ENCODE results near the gene NFYB. TPM values are rescaled to one million over a fixed set of nuclear protein-coding genes. Genes with fewer than 3 reads are reported as not detected.

The NFYB gene
- total and polyA plus RNA-seq, 8 donors: 25.0 to 93.6 (median 80.7) TPM

- TF ChIP-seq, protein P1, sequence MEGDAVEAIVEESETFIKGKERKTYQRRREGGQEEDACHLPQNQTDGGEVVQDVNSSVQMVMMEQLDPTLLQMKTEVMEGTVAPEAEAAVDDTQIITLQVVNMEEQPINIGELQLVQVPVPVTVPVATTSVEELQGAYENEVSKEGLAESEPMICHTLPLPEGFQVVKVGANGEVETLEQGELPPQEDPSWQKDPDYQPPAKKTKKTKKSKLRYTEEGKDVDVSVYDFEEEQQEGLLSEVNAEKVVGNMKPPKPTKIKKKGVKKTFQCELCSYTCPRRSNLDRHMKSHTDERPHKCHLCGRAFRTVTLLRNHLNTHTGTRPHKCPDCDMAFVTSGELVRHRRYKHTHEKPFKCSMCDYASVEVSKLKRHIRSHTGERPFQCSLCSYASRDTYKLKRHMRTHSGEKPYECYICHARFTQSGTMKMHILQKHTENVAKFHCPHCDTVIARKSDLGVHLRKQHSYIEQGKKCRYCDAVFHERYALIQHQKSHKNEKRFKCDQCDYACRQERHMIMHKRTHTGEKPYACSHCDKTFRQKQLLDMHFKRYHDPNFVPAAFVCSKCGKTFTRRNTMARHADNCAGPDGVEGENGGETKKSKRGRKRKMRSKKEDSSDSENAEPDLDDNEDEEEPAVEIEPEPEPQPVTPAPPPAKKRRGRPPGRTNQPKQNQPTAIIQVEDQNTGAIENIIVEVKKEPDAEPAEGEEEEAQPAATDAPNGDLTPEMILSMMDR (IDR thresholded peaks at IDR 0.05): no peak
- DNase-seq (no peak), ATAC-seq (no peak)
- Histone ChIP-seq H3K27me3 (no peaks in the 10 kb centered on the region), H3K4me1 (peaks cover 28 to 71% of the 10 kb centered on the region in 2 donors), H3K27ac (no peak overlapping the region), H3K36me3 (peaks cover 0 to 21% of the 10 kb centered on the region in 2 donors), H3K9me3 (no peaks in the 10 kb centered on the region), H3K4me3 (no peak overlapping the region)
- intact Hi-C loops (cut with DNase I): no loop called here
Observed at GRCh38 chr12:104133866-104134265, 4.1 kb downstream of the NFYB start.

- DNase-seq (no peak), ATAC-seq (no peak)
- Histone ChIP-seq H3K27ac (no peak overlapping the region), H3K4me1 (peaks cover 28 to 67% of the 10 kb centered on the region in 2 donors), H3K36me3 (peaks cover 0 to 21% of the 10 kb centered on the region in 2 donors), H3K4me3 (no peak overlapping the region), H3K27me3 (no peaks in the 10 kb centered on the region), H3K9me3 (no peaks in the 10 kb centered on the region)
- TF ChIP-seq, protein P1 (IDR thresholded peaks at IDR 0.05): no peak
- intact Hi-C loops (cut with DNase I): no loop called here
Observed at GRCh38 chr12:104133321-104133720, 4.7 kb downstream of the NFYB start.

- Histone ChIP-seq H3K36me3 (peaks cover 0 to 30% of the 10 kb centered on the region in 2 donors), H3K27ac (peak overlapping the region in 1 of 2 donors; percentile 24), H3K9me3 (no peaks in the 10 kb centered on the region), H3K27me3 (no peaks in the 10 kb centered on the region), H3K4me3 (no peak overlapping the region), H3K4me1 (peaks cover 28 to 66% of the 10 kb centered on the region in 2 donors)
- DNase-seq (no peak), ATAC-seq (peak; percentile 25)
- intact Hi-C loops (cut with DNase I): no loop called here
- TF ChIP-seq, protein P1 (IDR thresholded peaks at IDR 0.05): no peak
Observed at GRCh38 chr12:104132351-104132956, 5.6 kb downstream of the NFYB start.

- intact Hi-C loops (cut with DNase I): no loop called here
- ATAC-seq: peak; percentile 30
- H3K4me1 ChIP-seq: peaks cover 28 to 59% of the 10 kb centered on the region in 2 donors
- H3K4me3 ChIP-seq: no peak overlapping the region
- H3K27ac ChIP-seq: peak overlapping the region; percentile 6 to 23
- TF ChIP-seq, protein P1 (IDR thresholded peaks at IDR 0.05): no peak
- H3K36me3 ChIP-seq: peaks cover 0 to 39% of the 10 kb centered on the region in 2 donors
- H3K9me3 ChIP-seq: no peaks in the 10 kb centered on the region
- H3K27me3 ChIP-seq: no peaks in the 10 kb centered on the region
- DNase-seq: no peak
Observed at GRCh38 chr12:104131609-104132008, 6.4 kb downstream of the NFYB start.

- H3K27ac ChIP-seq: peak overlapping the region; percentile 6 to 23
- H3K9me3 ChIP-seq: no peaks in the 10 kb centered on the region
- H3K4me1 ChIP-seq: peaks cover 25 to 50% of the 10 kb centered on the region in 2 donors
- intact Hi-C loops (cut with DNase I): no loop called here
- H3K36me3 ChIP-seq: peaks cover 0 to 47% of the 10 kb centered on the region in 2 donors
- H3K27me3 ChIP-seq: no peaks in the 10 kb centered on the region
- ATAC-seq: peak; percentile 79
- no peak for DNase-seq
- H3K4me3 ChIP-seq: no peak overlapping the region
- TF ChIP-seq, protein P1 (IDR thresholded peaks at IDR 0.05): no peak
Observed at GRCh38 chr12:104130760-104131159, 7.2 kb downstream of the NFYB start.

All from left lung (tissue), 10 donors.